KMS-11 (cell line): ENCODE measurements around the gene KDM2A.
A peak's percentile ranks its signal among the peaks of the same experiment; 100 is the strongest.

Source experiments
- H2AFZ ChIP-seq: fragments of 200-600 bp; sonication (generic); 2 replicates; pipeline ENCODE4 v1.6.1; 2016; ENCODE audit warnings: antibody characterized with exemption, mixed run types, low read depth
- H3K27ac ChIP-seq: fragments of 200-600 bp; sonication (generic); 2 replicates; pipeline ENCODE4 v1.6.1; 2016; ENCODE audit warnings: mild to moderate bottlenecking, mixed run types
- H3K27me3 ChIP-seq: fragments of 200-600 bp; sonication (generic); 2 replicates; pipeline ENCODE4 v1.6.1; 2017; ENCODE audit warnings: mild to moderate bottlenecking, low read depth, mixed run types, moderate library complexity; ENCODE audit not compliant: insufficient read depth
- H3K36me3 ChIP-seq: fragments of 200-600 bp; sonication (generic); 2 replicates; pipeline ENCODE4 v1.6.1; 2017; ENCODE audit warnings: mild to moderate bottlenecking, mixed run types; ENCODE audit not compliant: insufficient read depth
- H3K4me1 ChIP-seq: fragments of 200-600 bp; sonication (generic); 2 replicates; pipeline ENCODE4 v1.6.1; 2016; ENCODE audit warnings: mild to moderate bottlenecking, low read depth, mixed run types; ENCODE audit not compliant: poor library complexity, severe bottlenecking
- H3K4me2 ChIP-seq: fragments of 200-600 bp; sonication (generic); 2 replicates; pipeline ENCODE4 v1.7.0; 2016; ENCODE audit warnings: mild to moderate bottlenecking, mixed run types
- H3K4me3 ChIP-seq: fragments of 200-600 bp; sonication (generic); IDR thresholded peaks from 2 replicates; pipeline ENCODE4 v1.6.1; 2017; ENCODE audit warnings: low read depth, low read length, mixed read lengths; ENCODE audit not compliant: insufficient read depth
- H3K79me2 ChIP-seq: fragments of 200-600 bp; sonication (generic); 2 replicates; pipeline ENCODE4 v1.6.1; 2016; ENCODE audit warnings: low read depth, mixed run types; ENCODE audit not compliant: insufficient read depth
- H3K9ac ChIP-seq: fragments of 200-600 bp; sonication (generic); 2 replicates; pipeline ENCODE4 v1.6.1; 2016; ENCODE audit warnings: mild to moderate bottlenecking, mixed run types
- H4K20me1 ChIP-seq: fragments of 200-600 bp; sonication (generic); 2 replicates; pipeline ENCODE4 v1.6.1; 2016; ENCODE audit warnings: mild to moderate bottlenecking, mixed run types; ENCODE audit not compliant: insufficient read depth
- CTCF ChIP-seq: fragments of 200-600 bp; sonication (generic); conservative IDR thresholded peaks from 2 replicates; pipeline ENCODE4 v1.6.1; 2017; ENCODE audit warnings: low read depth, mild to moderate bottlenecking, antibody characterized with exemption, low read length, moderate library complexity, mixed read lengths

The KDM2A gene

GRCh38 chr11:67289226-67289650, 170.2 kb downstream of the KDM2A start, which contains the start of gene ANKRD13D:
Gene ANKRD13D (plus strand): TSS chr11:67289303. CDS start chr11:67289461, 158 bp downstream.
- peak within 1 kb of the TSS; percentile 100 for H3K27ac ChIP-seq
- H3K79me2 ChIP-seq: peaks cover 16% of the 10 kb centered on the region
- H4K20me1 ChIP-seq: no peaks in the 10 kb centered on the region
- TF ChIP-seq CTCF: no peak
- H3K36me3 ChIP-seq: 0 out of 2 replicates have a peak, but pooled peaks cover 6% of the 10 kb centered on the region
- H3K9ac ChIP-seq: peak within 1 kb of the TSS; percentile 97
- peaks cover 27% of the 10 kb centered on the region for H3K4me1 ChIP-seq
- peak within 1 kb of the TSS; percentile 45; the same call in 1 of the 2 replicates for H2AFZ ChIP-seq
- H3K27me3 ChIP-seq: no peaks in the 10 kb centered on the region
- H3K4me2 ChIP-seq: peak within 1 kb of the TSS; percentile 97
- no peak within 1 kb of the TSS for H3K4me3 ChIP-seq

- Histone ChIP-seq H3K36me3 (0 out of 2 replicates have a peak, but pooled peaks cover 6% of the 10 kb centered on the region), H3K79me2 (peaks cover 16% of the 10 kb centered on the region), H3K9ac (peak overlapping the region; percentile 52; the same call in 1 of the 2 replicates), H3K4me3 (no peak overlapping the region), H2AFZ (no peak overlapping the region; the same call in 1 of the 2 replicates), H3K4me2 (peak overlapping the region; percentile 97), H3K4me1 (peaks cover 27% of the 10 kb centered on the region), H4K20me1 (no peaks in the 10 kb centered on the region), H3K27ac (peak overlapping the region; percentile 26; the same call in 1 of the 2 replicates), H3K27me3 (no peaks in the 10 kb centered on the region)
- no peak for TF ChIP-seq CTCF
These were observed 170.8 kb downstream of the KDM2A start for GRCh38 chr11:67289651-67290479.

GRCh38 chr11:67290801-67291200, 171.7 kb downstream of the KDM2A start:
- TF ChIP-seq CTCF: no peak
- H3K36me3 ChIP-seq: 0 out of 2 replicates have a peak, but pooled peaks cover 4% of the 10 kb centered on the region
- no peaks in the 10 kb centered on the region for H3K27me3 ChIP-seq
- H2AFZ ChIP-seq: no peak overlapping the region
- no peak overlapping the region for H3K9ac ChIP-seq
- no peak overlapping the region; the same call in 1 of the 2 replicates for H3K4me2 ChIP-seq
- H3K27ac ChIP-seq: no peak overlapping the region
- no peak overlapping the region for H3K4me3 ChIP-seq
- no peaks in the 10 kb centered on the region for H4K20me1 ChIP-seq
- H3K79me2 ChIP-seq: peaks cover 16% of the 10 kb centered on the region
- peaks cover 27% of the 10 kb centered on the region for H3K4me1 ChIP-seq

GRCh38 chr11:67291481-67292381, 172.7 kb downstream of the KDM2A start:
- peaks cover 16% of the 10 kb centered on the region for H3K79me2 ChIP-seq
- no peak overlapping the region for H3K9ac ChIP-seq
- no peak overlapping the region for H3K4me2 ChIP-seq

More at GRCh38 chr11:67291481-67292381, 172.7 kb downstream of the KDM2A start:
- no peaks in the 10 kb centered on the region for H3K27me3 ChIP-seq
- no peak for TF ChIP-seq CTCF
- no peak overlapping the region for H3K27ac ChIP-seq
- H3K4me3 ChIP-seq: no peak overlapping the region
- peaks cover 22% of the 10 kb centered on the region for H3K4me1 ChIP-seq
- no peaks in the 10 kb centered on the region for H4K20me1 ChIP-seq
- no peak overlapping the region for H2AFZ ChIP-seq
- 0 out of 2 replicates have a peak, but pooled peaks cover 7% of the 10 kb centered on the region for H3K36me3 ChIP-seq
